NT2/D1 (cell line): Measurements from ENCODE around the gene ZNF655.

Source experiments
- SUZ12 ChIP-seq: IDR thresholded peaks from 2 replicates; pipeline ENCODE4 v1.6.1; 2011; ENCODE audit not compliant: insufficient read length, insufficient read depth; ENCODE audit errors: extremely low read depth
- YY1 ChIP-seq: IDR thresholded peaks from 2 replicates; pipeline ENCODE4 v1.6.1; 2011; ENCODE audit not compliant: insufficient read length, insufficient read depth
- ZNF274 ChIP-seq: IDR thresholded peaks from 2 replicates; pipeline ENCODE4 v1.6.1; 2011; ENCODE audit warnings: mild to moderate bottlenecking, low read depth, low read length

GRCh38 chr7:99543916-99544315 lies 14.5 kb upstream of the ZNF655 start:
- TF ChIP-seq SUZ12 (no peak), YY1 (no peak), ZNF274 (no peak)
